ENCODE data around the gene MVK. TPM values are rescaled to one million over a fixed set of nuclear protein-coding genes. Genes with fewer than 3 reads are reported as not detected.

Gene MVK
- polyA plus RNA-seq, 1 of the 3 experiments (the other 2 are of a cell fraction), result 7.0 TPM

GRCh38 chr12:109591041-109591440 is 17.4 kb downstream of the MVK start (continued):
- no peak for TF ChIP-seq POLR2AphosphoS5 (IDR thresholded peaks at IDR 0.05; ENCODE audit: low read depth, low read length)
- no peak for TF ChIP-seq IRF3 (IDR thresholded peaks at IDR 0.05; ENCODE audit: low read depth, low read length)
- no peak for TF ChIP-seq YY1 (IDR thresholded peaks at IDR 0.05; ENCODE audit: low read depth)
- TF ChIP-seq MAX (IDR thresholded peaks at IDR 0.05; ENCODE audit: low read depth), result no peak
- TF ChIP-seq TAF1 (IDR thresholded peaks at IDR 0.05; ENCODE audit: borderline replicate concordance, low read depth, low read length), result no peak
- TF ChIP-seq RXRA (IDR thresholded peaks at IDR 0.05; ENCODE audit: borderline replicate concordance, low read depth), result no peak
- TF ChIP-seq CTCF (IDR thresholded peaks at IDR 0.05), result no peak
- TF ChIP-seq FOSL2 (IDR thresholded peaks at IDR 0.05; ENCODE audit: borderline replicate concordance, low read depth), result no peak

GRCh38 chr12:109592195-109592904 is 18.8 kb downstream of the MVK start:
- Histone ChIP-seq H3K4me1 (ENCODE audit: control insufficient read depth in 1 of 2, insufficient read depth in 2 of 2, low read depth in 1 of 2, low read length in 1 of 2) (peaks cover 0 to 41% of the 10 kb centered on the region in 2 experiments; a peak in 2 of 4 replicates), H4K20me1 (ENCODE audit: insufficient read depth) (no peaks in the 10 kb centered on the region), H3K4me3 (ENCODE audit: low read depth in 2 of 2, low read length in 1 of 2) (no peak overlapping the region), H3F3A (replicated peaks; ENCODE audit: insufficient read depth) (peaks cover 3% of the 10 kb centered on the region), H2AFZ (ENCODE audit: low read depth) (no peak overlapping the region), H3K27me3 (ENCODE audit: insufficient read depth) (no peaks in the 10 kb centered on the region), H3K27ac (ENCODE audit: low read depth in 2 of 2, low read length in 1 of 2) (no peak overlapping the region), H3K36me3 (replicated peaks in 1 of 2; ENCODE audit: control insufficient read depth in 1 of 2, insufficient read depth in 2 of 2, low read length in 1 of 2) (peaks cover 0 to 7% of the 10 kb centered on the region in 2 experiments), H3K9me2 (no peaks in the 10 kb centered on the region), H3K4me2 (no peak overlapping the region), H3K9me3 (no peaks in the 10 kb centered on the region), H3K79me2 (ENCODE audit: insufficient read depth) (no peaks in the 10 kb centered on the region), H3K9ac (no peak overlapping the region)
- CTCF ChIA-PET, result interaction anchor here (0.8 to 14.2 kb wide), 8 partner anchors 20 to 253 kb away, joined by 3 to 175 read pairs (median 5); partner anchors contain the start of gene FAM222A
- 86% methylated on average over 15 of the region's 19 CpGs for WGBS (ENCODE audit: low lambda C conversion rate)
- no peak for DNase-seq
- POLR2A ChIA-PET, result interaction anchor here (0.6 to 1.2 kb wide), 2 partner anchors 63 to 122 kb away, joined by 3 read pairs; no protein-coding TSS in a partner anchor
- TF ChIP-seq MXI1 (IDR thresholded peaks at IDR 0.05; ENCODE audit: low read depth, low read length), result no peak
- TF ChIP-seq RAD21 (IDR thresholded peaks at IDR 0.05; ENCODE audit: low read length), result 0 out of 2 replicates have a peak, but pooled peaks have one; percentile 18
- no peak for TF ChIP-seq USF2 (IDR thresholded peaks at IDR 0.05; ENCODE audit: borderline replicate concordance, low read depth, low read length)
